GM19023 (cell line): ENCODE measurements around the gene MXI1.
"Not testable (repeated sequence)": the region's sequence is repeated elsewhere in the genome, so short reads cannot be mapped to it uniquely, and the experiment has no call there.

Source experiments
- ATAC-seq: cut with Tn5 transposase; IDR thresholded peaks from one replicate; pipeline ENCODE4 v1.9.1; 2021; ENCODE audit warnings: mild to moderate bottlenecking, moderate library complexity; ENCODE audit not compliant: unreplicated experiment

Gene MXI1

GRCh38 chr10:110272995-110273394, 65.6 kb downstream of the MXI1 start:
- ATAC-seq: not testable (repeated sequence)

GRCh38 chr10:110273474-110273873, 66.1 kb downstream of the MXI1 start:
- no peak for ATAC-seq

- ATAC-seq: no peak
Measured at GRCh38 chr10:110274072-110274627, 66.7 kb downstream of the MXI1 start.

DNA sequence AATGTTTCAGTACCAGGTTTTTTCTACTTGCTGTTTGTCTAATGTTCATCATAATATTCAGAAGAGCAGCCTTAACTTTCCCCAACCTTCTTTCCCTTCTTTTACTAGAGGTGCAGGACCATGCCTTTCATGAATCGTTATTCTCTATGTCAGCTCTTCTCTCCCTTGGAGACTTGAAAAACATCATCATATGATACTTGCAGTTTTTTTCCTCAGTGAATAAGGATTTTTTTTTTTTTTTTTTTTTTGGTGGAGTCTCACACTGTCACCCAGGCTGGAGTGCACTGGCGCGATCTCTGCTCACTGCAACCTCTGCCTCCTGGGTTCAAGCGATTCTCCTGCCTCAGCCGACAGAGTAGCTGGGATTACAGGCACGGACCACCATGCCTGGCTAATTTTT, 67.2 kb downstream of the MXI1 start:
- no peak for ATAC-seq

DNA sequence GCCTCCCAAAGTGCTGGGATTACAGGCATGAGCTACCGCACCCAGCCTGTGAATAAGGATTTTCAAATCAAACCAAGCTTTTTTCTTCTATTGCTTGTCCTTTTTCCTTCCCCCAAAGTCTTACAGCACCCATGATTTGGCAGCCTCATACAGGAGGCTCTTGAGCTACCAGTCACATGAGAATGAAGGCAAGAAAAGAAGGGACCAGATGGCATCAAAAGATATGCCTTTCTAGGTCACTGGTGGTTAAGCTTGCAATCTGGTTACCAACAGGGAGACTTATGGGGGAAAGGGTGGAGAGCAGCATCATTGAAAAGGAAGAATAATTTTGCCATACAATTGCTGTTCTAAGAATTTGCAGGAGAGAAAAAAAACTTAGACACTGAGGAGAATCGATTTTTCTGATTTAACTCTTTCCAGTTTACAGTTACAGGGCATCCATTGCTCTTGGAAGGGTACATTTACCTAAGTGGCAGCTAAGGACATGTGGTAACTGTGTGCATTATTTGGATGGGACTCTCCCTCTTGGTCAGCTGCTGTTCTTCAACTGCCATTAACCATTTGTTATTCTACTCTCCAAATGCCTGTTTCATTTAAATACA, 67.8 kb downstream of the MXI1 start:
- no peak for ATAC-seq

DNA sequence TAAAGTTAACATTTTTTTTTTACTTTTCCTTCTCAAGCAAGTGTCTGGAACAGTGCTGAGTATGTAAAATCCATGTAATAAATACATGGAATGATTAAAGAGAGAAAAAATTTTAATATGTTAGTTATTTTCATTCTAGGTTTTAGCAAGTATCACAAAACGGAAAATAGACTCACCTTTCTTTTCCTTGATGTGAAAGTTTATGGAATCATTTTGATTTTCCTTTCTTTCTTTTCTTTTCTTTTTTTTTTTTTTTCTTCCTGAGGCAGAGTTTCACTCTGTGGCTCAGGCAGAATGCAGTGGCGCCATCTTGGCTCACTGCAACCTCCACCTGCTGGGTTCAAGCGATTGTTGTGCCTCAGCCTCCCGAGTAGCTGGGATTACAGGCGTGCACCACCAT, 69.2 kb downstream of the MXI1 start:
- no peak for ATAC-seq

GRCh38 chr10:110277591-110277990, 70.2 kb downstream of the MXI1 start:
- ATAC-seq: no peak

DNA sequence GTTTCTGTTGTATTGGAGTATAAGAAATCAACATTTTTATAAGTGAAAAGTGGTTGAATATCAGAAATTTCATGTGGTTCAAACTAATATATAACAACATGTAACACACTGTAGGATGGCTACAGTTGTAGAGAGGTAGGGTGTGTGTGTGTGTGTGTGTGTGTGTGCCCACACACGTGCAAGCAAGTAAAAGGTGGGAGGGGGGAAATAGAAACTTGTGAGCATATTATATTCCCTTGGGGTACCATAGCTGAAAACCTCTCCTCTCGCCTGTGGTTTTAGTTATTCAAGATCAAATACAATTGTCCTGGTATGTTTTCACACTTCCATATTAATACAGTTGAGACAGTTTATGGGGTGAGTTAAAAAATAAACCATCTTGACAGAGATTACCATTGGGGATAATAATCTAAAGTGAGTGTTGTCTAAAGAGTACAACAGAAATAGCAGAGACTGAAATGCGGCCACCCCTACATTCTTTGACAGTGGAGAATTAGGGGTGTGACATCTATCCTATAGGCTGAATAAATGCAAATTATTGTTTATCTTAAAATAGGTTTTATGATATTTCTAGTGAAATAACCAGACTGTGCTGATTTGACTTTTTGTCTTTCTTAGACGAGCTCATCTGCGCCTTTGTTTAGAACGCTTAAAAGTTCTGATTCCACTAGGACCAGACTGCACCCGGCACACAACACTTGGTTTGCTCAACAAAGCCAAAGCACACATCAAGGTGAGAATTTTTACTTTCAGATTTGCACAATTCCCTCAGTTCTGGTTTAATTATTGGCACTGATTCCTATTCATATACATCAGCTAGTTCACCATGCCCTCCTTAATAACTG, 71.4 kb downstream of the MXI1 start:
- ATAC-seq: no peak

DNA sequence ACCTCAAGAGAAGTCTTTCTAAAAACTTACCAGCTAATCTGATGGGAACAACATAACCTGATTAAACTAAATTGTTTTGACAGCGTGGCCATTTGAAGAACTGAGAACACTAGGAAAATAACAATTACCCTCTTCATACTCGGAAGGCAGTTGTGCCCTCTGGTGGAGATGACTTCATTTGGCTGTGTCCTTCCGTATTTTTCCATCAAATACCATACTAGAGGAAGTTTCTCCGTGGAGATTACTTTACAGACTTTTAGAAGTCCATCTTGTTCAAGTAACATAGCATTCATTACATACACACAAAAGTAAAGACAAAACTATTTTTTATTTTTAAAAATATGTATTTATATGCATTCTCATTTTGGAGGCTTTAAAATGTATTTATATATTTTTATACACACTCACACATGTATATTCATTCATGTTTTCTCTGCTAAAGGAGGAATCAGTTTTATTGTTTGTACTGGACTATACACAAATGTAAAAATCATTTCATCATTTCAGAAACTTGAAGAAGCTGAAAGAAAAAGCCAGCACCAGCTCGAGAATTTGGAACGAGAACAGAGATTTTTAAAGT, 72.1 kb downstream of the MXI1 start:
- no peak for ATAC-seq

- ATAC-seq: no peak
Measured at GRCh38 chr10:110284262-110284661, 76.9 kb downstream of the MXI1 start.

- no peak for ATAC-seq
Measured at GRCh38 chr10:110285501-110285900, 78.1 kb downstream of the MXI1 start.

DNA sequence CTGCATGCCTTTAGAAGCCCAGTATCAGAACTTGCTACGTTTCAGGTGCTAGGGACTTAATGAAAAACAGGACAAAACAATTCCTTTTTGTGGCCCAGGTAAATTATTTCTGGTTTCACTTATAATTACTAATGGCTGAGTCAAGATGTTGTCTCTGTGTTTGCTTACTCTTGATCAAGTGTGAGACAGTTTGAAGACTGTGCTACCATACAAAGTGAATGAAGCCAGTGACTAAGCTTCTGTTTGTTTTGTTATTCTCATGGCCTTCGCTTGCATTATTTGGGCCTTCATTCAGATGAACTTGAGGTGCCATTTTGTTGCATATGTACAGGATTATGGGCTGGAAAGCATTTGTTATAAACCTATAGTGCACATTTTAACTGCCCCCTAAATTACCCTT, 79.4 kb downstream of the MXI1 start:
- no peak for ATAC-seq

DNA sequence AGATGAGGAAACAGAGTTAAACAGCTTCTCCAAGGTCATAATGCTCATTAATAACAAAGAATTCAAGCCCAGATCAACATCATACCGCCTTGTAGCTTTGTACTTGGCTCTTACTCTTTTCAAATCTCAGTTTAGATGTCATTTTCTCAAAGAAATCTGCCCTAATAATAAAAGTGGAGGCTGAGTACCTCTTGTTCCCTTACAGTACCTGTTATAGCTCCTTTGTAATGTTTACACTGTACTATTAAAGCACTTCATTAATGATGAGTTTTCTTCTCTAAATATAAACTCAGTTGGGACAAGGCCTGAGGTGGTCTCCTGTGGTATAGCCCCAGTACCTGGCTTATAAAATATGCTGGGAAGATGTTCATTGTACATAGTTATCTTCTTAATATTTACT, 89.6 kb downstream of the MXI1 start:
- no peak for ATAC-seq

DNA sequence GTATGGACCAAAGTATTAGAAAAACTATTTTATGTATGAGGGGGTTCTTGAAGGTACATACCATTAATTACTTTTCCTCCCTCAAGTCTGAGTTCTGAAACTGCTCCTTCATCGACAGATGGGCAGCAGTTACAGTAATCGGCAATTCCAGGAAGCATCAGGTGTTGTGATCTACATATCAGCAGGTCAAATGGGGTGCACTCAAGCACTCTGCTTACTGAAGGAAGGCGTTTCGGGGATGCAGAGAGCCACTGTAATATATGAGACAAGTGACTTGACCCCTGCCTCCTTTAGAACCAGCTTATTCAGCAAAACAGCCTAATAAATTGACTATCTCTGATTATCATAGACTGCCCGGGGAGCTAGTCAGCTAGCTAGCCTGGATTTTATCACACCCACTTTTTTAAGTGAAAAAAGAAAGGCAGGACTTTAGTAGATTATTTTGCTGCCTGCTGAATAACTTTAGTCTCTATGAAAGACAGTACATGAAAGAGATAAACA, 93.1 kb downstream of the MXI1 start:
- no peak for ATAC-seq

DNA sequence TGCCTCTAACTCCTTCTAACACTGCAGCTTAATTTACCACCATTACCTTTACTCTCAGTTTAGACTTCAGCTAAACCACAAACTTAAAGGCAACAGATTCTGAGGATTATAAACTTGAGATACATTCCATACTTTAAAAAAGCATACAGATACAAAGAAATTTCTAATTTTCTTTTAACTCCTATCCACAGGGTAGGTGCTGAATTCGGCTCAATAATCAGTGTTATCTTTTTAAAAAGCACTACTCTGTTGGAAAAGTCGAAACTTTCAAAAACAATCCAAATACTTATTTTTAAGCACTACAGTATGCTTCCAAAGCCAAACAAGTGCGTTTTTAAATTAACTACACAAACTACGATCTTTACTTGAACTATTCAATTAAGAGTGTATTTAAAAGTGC, 96.3 kb downstream of the MXI1 start:
- ATAC-seq: no peak

GRCh38 chr10:110304394-110304779, 97.0 kb downstream of the MXI1 start:
- peak; percentile 41 for ATAC-seq

GRCh38 chr10:110304780-110305421, 97.5 kb downstream of the MXI1 start, which contains the start of gene SMNDC1:
SMNDC1 (minus strand) TSS chr10:110304920; CDS start chr10:110303587, 1,333 bp downstream.
- ATAC-seq: peak; percentile 94

DNA sequence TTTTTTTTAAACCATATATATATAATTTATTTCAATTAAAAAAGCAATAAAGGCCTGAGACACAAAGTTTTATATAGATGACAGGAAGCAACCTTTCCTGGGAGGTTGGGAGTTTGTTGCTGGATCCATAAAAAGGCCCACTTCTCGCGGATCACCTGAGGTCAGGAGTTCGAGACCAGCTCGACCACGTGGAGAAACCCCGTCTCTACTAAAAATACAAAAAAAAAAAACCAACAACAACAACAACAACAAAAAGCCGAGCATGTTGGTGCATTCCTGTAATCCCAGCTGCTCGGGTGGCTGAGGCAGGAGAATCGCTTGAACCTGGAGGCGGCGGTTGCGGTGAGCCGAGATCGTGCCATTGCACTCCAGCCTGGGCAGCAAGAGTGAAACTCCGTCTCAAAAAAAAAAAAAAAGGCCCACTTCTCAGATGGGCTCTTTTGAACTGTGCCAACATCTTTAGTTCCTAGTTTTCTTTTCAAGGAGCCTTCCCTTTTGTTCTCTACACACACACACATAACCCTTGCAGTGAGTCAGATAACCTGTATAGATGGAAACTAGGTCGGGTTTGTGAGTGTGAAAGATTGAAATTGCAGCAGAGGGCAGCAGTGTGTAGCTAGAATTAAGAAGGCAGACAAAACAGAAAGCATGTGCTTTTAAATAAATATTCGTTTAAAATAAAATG, 98.5 kb downstream of the MXI1 start:
- ATAC-seq: no peak

GRCh38 chr10:110306452-110306768, 99.0 kb downstream of the MXI1 start:
- no peak for ATAC-seq

GRCh38 chr10:110307805-110308204, 100.4 kb downstream of the MXI1 start:
- no peak for ATAC-seq

GRCh38 chr10:110310741-110311140, 103.3 kb downstream of the MXI1 start:
- no peak for ATAC-seq
